Cardiac fibroblast (primary cell): ENCODE results near the gene PAQR8.

ENCODE experiments used
- DNase-seq, 2 donors: peaks; one replicate each; pipeline versions ENCODE4 v3.0.0 to v3.0.0-alpha.2; 2010; ENCODE audit warnings: low read depth in 2 of 2
- H3K4me3 ChIP-seq, 2 donors: replicated peaks in 1 of 2; 1 replicate in 1 of 2; 2 replicates in 1 of 2; pipeline ENCODE4 v1.5.1; 2011; ENCODE audit warnings: low read depth in 2 of 2, low read length in 2 of 2, mild to moderate bottlenecking in 2 of 2, moderate library complexity in 1 of 2
- TF ChIP-seq, protein P1 (sequence below): IDR thresholded peaks from one replicate; pipeline ENCODE4 v1.5.1; 2011; ENCODE audit warnings: low read depth, mild to moderate bottlenecking, low read length, inconsistent platforms

Gene PAQR8

DNA sequence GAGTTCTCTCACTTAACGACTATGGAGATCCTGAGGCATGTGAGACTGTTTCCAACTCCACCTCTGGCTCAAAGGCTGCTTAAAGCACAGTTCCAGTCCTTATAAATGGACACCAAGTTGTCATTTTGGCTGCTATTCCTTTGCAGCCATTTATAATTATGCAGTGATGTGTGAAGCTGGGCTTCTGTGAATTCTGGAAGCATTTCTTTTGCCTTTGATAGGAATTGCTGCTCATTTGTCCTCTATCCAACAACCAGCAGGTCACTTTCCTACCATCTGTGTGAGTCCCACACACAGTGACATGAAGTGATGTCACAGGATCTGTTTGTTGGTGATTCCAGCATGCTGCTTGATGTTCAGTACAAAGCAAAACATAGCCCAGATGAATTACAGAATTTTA, 29.6 kb downstream of the PAQR8 start:
- DNase-seq: no peak
- H3K4me3 ChIP-seq: no peak overlapping the region
- TF ChIP-seq, protein P1, sequence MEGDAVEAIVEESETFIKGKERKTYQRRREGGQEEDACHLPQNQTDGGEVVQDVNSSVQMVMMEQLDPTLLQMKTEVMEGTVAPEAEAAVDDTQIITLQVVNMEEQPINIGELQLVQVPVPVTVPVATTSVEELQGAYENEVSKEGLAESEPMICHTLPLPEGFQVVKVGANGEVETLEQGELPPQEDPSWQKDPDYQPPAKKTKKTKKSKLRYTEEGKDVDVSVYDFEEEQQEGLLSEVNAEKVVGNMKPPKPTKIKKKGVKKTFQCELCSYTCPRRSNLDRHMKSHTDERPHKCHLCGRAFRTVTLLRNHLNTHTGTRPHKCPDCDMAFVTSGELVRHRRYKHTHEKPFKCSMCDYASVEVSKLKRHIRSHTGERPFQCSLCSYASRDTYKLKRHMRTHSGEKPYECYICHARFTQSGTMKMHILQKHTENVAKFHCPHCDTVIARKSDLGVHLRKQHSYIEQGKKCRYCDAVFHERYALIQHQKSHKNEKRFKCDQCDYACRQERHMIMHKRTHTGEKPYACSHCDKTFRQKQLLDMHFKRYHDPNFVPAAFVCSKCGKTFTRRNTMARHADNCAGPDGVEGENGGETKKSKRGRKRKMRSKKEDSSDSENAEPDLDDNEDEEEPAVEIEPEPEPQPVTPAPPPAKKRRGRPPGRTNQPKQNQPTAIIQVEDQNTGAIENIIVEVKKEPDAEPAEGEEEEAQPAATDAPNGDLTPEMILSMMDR: no peak

DNA sequence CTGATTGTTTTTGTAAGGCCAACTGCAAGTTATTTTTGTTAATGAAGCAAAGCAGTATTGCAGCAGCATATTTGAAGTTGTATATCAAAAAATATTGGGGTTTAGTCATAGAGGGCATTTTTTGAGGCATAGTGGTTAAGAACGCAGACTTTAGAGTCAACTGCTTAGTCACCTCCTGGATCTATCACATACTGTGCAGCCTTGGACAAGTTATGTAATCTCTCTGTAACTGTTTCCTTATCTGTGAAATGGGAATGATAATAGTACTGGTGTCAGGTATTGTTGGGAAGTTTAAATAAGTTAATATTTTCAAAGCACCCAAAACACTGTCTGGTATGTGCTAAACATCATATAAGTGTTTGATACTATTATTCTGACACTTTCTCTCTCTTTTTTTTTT, 31.0 kb downstream of the PAQR8 start:
- TF ChIP-seq, protein P1: no peak
- no peak overlapping the region for H3K4me3 ChIP-seq
- peak; percentile 5 to 84 for DNase-seq

DNA sequence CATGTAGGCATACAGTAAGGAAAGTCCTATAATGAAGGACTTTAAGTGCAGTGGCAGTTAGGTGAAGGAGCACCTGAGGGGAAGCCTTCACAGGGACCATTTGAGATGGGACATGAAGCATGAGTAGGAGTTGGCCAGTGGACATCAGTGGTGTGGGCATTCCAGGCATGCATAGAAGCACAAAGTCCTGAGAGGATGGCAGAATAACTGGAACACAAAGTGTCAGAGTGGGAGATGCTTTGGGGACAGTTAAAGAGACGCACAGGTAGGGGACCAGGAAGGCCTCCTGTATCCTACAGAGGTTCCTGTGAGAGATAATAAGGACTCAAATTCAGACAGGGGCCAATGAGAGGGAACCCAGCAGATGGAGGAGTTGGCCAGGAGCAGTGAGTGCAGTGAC, 31.8 kb downstream of the PAQR8 start:
- H3K4me3 ChIP-seq: no peak overlapping the region
- TF ChIP-seq, protein P1: no peak
- no peak for DNase-seq

DNA sequence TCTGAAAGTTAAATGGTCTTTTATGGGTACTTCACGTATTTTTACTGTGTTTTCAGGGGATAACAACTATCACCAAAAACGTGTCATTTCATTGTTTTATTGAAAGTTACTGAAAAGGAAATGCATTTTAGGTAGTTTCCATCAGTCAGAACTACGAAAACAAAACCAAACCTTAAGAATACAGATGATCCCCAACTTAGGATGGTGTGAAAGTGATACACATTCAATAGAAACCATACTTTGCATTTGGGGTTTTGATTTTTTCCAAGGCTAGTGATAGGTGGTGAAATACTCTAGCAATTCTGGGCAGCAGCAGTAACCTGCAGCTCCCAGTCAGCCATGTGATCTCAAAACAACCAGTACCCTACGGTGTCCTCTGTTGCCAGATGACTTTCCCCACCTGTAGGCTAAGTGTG, 32.3 kb downstream of the PAQR8 start:
- no peak for DNase-seq
- TF ChIP-seq, protein P1: no peak
- H3K4me3 ChIP-seq: no peak overlapping the region

DNA sequence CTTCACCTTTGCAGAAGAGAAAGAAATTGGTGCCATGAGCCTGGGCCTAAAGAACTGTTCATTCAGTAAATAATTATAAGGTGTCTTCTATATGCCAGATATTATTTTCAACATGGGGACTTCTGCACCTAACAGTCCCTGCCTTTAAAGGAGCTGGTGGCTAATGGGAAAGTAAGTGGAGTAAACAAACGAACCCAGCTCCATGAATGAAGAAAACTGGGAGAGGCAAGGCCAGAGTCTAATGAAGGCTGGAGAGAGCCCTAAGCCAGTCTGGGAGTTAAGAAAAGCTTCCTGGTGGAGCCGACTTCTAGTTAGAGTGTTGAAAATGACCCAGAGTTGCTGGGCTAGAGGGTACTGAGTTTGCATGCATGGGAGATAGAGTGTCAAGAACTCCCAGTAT, 34.0 kb downstream of the PAQR8 start:
- H3K4me3 ChIP-seq: no peak overlapping the region
- DNase-seq: no peak
- TF ChIP-seq, protein P1: no peak

DNA sequence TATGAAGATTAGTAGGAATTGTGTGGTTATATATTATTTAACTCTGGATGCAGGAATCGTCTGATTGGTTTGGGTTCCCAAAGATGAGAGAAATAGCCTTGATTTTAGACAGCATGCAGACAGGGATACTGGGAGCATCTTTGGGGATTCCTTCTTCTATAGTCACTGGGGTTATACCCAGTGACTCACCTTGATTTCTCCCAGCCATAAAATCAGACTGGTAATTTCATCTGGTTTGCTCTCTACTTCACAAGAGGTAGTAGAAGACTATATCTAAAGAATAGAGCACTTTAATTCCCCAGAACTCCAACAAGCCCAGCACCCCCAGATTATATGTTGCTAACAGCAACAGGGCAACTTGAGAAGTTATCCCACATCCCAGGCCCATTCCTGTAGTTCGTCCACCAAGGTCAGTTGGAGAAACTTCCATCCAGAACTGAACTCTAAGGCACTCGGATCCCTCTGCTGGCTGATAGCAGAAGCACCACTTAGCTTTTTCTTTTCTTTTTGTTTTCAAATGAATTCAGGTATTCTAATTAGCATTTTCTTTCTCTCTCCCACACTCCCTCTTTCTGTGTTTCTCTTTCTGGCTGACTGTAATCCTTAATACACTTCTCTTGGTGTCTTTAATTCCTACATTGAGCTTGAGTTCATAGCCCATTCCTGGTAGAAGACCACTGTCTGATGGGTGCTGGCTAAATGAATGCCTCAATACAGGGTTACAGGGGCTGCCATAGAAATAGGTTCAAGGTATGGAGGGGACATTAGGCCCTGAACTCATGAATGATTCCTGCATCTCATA, 37.8 kb downstream of the PAQR8 start:
- TF ChIP-seq, protein P1: peak; percentile 88
- H3K4me3 ChIP-seq: no peak overlapping the region
- DNase-seq: peak; percentile 76 to 79
